ENCODE results near the gene ZNF638. TPM values are rescaled to one million over a fixed set of nuclear protein-coding genes. Genes with fewer than 3 reads are reported as not detected.

Gene ZNF638
- total RNA-seq, 4 donors from 2014 or later = 154 to 299 (median 202) TPM

DNA sequence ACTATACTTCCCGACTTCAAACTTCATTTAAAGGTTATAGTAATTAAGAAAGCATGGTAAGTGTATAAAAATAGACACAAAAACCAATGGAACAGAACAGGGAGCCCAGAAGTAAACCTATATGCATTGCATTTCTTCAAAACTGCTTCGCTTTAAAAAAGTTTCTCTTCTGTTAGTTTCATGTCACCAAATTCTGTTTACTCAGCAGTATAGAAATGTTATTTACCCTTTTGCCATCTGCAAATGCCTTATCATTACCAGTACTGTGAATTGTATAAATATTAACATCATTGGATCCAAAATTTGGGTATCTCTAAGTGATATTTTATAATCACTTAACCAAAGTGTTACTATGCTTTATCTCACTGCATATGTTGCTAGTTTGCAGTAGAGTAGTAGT, 45.9 kb upstream of the ZNF638 start:
- TF ChIP-seq, protein P1, sequence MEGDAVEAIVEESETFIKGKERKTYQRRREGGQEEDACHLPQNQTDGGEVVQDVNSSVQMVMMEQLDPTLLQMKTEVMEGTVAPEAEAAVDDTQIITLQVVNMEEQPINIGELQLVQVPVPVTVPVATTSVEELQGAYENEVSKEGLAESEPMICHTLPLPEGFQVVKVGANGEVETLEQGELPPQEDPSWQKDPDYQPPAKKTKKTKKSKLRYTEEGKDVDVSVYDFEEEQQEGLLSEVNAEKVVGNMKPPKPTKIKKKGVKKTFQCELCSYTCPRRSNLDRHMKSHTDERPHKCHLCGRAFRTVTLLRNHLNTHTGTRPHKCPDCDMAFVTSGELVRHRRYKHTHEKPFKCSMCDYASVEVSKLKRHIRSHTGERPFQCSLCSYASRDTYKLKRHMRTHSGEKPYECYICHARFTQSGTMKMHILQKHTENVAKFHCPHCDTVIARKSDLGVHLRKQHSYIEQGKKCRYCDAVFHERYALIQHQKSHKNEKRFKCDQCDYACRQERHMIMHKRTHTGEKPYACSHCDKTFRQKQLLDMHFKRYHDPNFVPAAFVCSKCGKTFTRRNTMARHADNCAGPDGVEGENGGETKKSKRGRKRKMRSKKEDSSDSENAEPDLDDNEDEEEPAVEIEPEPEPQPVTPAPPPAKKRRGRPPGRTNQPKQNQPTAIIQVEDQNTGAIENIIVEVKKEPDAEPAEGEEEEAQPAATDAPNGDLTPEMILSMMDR (IDR thresholded peaks at IDR 0.05) = no peak
- TF ChIP-seq POLR2A (IDR thresholded peaks at IDR 0.05) = no peak
- no peak for DNase-seq
- intact Hi-C loops (cut with DNase I) = no loop called here
- Histone ChIP-seq H3K36me3 (no peaks in the 10 kb centered on the region), H3K4me1 (no peaks in the 10 kb centered on the region), H3K4me3 (replicated peaks in 1 of 3) (no peak overlapping the region), H3K9me3 (no peaks in the 10 kb centered on the region), H3K27me3 (no peaks in the 10 kb centered on the region), H3K27ac (no peak overlapping the region)
- 85 to 88% methylated on average over 2 of the region's 2 CpGs for WGBS, 2 donors

DNA sequence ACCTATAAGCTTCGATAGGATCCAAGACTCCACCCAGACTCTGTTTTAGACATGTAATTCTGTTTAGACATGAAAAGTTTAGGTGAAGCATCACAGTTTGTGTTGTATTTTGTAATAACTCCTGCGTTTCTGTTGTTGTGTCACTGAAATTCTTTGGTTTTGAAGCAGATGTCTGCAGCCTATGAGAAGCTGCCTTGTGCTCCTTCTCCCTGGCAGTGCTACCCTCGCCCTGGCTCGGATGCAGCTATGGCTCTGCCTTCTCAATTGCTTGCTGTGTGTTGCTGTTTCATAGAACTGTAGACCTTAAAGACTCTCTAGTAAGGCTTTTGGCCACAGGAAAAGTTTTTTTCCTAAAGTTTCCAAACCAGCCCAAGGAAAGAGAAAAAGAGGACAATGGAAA, 40.2 kb upstream of the ZNF638 start:
- DNase-seq = no peak
- Histone ChIP-seq H3K27me3 (no peaks in the 10 kb centered on the region), H3K4me3 (replicated peaks in 1 of 3) (no peak overlapping the region), H3K4me1 (no peaks in the 10 kb centered on the region), H3K36me3 (no peaks in the 10 kb centered on the region), H3K9me3 (no peaks in the 10 kb centered on the region), H3K27ac (no peak overlapping the region)
- TF ChIP-seq, protein P1 (IDR thresholded peaks at IDR 0.05) = no peak
- TF ChIP-seq POLR2A (IDR thresholded peaks at IDR 0.05) = no peak
- WGBS, 2 donors = 67 to 75% methylated on average over 4 of the region's 4 CpGs
- intact Hi-C loops (cut with DNase I) = no loop called here

DNA sequence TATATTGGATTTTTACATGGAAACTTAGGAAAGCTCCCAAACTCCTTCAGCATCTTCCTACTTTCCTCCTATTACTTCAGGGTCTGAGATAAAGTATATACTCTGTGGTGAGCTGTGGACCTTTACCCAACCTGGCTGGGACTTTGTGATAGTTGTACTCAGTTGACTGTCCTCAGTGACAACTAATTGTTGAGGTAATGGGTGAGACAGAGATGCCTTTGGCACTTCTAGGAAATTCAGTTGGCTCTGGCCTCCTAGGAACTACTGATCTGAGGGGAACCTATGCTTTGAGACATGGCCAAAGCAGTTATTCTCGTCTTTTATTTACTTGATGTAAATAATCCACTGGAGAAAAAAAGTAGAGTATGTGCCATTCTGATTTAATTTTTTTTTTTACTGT, 39.4 kb upstream of the ZNF638 start:
- Histone ChIP-seq H3K27me3 (no peaks in the 10 kb centered on the region), H3K9me3 (no peaks in the 10 kb centered on the region), H3K4me1 (no peaks in the 10 kb centered on the region), H3K36me3 (no peaks in the 10 kb centered on the region), H3K27ac (no peak overlapping the region), H3K4me3 (replicated peaks in 1 of 3) (no peak overlapping the region)
- DNase-seq = no peak
- WGBS, 2 donors = 74 to 86% methylated on average over 1 of the region's 1 CpG
- no peak for TF ChIP-seq POLR2A (IDR thresholded peaks at IDR 0.05)
- TF ChIP-seq, protein P1 (IDR thresholded peaks at IDR 0.05) = no peak
- intact Hi-C loops (cut with DNase I) = no loop called here

DNA sequence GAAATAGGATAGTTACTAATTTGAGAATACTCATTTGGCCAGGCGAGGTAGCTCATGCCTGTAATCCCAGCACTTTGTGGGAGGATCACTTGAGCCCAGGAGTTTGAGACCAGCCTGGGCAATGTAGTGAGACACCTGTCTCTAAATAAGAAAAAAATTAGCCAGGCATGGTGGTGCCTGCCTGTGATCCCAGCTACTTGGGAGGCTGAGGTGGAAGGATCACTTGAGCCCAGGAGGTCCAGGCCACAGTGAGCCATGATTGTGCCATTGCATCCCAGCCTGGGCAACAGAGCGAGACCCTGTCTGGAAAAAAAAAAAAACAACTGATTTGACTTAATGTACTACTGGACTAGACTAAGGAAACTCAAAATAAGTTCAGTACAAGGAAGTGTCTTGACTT, 32.7 kb upstream of the ZNF638 start:
- Histone ChIP-seq H3K27ac (no peak overlapping the region), H3K36me3 (no peaks in the 10 kb centered on the region), H3K4me1 (no peaks in the 10 kb centered on the region), H3K27me3 (no peaks in the 10 kb centered on the region), H3K4me3 (replicated peaks in 1 of 3) (no peak overlapping the region), H3K9me3 (no peaks in the 10 kb centered on the region)
- 86 to 90% methylated on average over 2 of the region's 2 CpGs for WGBS, 2 donors
- DNase-seq = no peak
- TF ChIP-seq, protein P1 (IDR thresholded peaks at IDR 0.05) = no peak
- no peak for TF ChIP-seq POLR2A (IDR thresholded peaks at IDR 0.05)
- intact Hi-C loops (cut with DNase I) = loop anchor here (2.0 kb wide), 1 partner anchor 212 kb away; no protein-coding TSS in a partner anchor

DNA sequence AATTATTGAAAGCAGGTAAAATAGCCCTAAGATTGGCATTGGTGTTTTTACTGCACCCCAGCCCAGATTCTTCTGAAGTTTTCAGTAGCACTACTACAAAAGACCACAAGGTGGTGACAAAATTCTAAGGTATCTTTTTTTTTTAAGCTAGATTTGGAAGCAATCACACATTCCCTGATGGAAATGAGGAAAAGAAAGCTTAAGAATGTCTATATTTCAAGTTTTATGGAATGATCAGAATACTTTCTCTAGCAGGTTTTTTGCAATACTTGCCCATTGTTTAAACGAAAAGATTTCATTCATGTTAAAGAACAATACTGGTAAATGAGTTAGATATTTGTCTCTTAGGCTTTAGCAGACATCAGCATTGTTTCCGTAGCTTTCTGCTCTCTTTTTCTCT, 32.1 kb upstream of the ZNF638 start:
- TF ChIP-seq, protein P1 (IDR thresholded peaks at IDR 0.05) = peak; percentile 45 to 73 (median 62)
- TF ChIP-seq POLR2A (IDR thresholded peaks at IDR 0.05) = no peak
- Histone ChIP-seq H3K9me3 (no peaks in the 10 kb centered on the region), H3K4me3 (replicated peaks in 1 of 3) (no peak overlapping the region), H3K36me3 (no peaks in the 10 kb centered on the region), H3K4me1 (no peaks in the 10 kb centered on the region), H3K27me3 (no peaks in the 10 kb centered on the region), H3K27ac (no peak overlapping the region)
- DNase-seq = no peak
- whole genome bisulfite sequencing, 2 donors = 58% methylated on average over 2 of the region's 2 CpGs
- intact Hi-C loops (cut with DNase I) = loop anchor here (2.0 kb wide), 1 partner anchor 211 kb away; no protein-coding TSS in a partner anchor

Measured in thyroid gland (tissue), 4 donors.